NCI-H1417 treated with DMSO at 0.1 percent for 48 hours (cell line): Measurements from ENCODE around the gene SLC9A6.
"Not testable (repeated sequence)": the region's sequence is repeated elsewhere in the genome, so short reads cannot be mapped to it uniquely, and the experiment has no call there.

ENCODE experiments used
- DNase-seq: peaks from one replicate; lab custom pipeline; 2025; lab: John Stamatoyannopoulos, UW

SLC9A6 gene

GRCh38 chrX:136064661-136065043 lies 79.4 kb downstream of the SLC9A6 start:
- no peak for DNase-seq

DNA sequence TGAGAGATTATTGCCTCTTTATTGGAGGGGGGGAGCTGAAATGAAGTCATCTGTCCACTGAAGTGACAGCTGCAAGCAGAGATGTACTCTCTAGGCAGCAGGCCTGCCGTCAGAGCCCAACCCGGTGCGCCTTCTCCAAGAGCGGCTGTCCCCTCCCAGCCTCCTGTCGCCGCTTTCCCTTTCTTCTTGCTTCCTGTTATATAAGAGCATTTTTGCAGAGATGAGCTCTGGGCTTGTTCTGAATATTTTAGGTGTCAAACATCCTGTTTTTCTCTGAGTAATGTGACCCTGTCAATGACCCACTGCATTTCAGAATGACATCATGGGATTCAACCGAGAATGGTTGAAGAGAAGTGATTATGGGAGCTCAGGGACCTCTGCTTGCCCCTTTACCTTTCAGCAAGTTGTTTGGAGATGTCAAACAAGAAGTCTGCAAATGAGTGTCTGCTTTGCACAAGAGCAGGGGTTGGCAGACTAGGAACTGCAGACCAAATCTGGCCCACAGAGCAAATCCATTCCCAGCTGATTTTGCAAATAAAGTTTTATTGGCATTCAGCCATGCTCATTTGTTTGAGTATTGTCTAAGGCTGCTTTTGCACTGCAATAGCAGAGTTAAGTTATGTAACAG lies 79.9 kb downstream of the SLC9A6 start:
- DNase-seq, result no peak

DNA sequence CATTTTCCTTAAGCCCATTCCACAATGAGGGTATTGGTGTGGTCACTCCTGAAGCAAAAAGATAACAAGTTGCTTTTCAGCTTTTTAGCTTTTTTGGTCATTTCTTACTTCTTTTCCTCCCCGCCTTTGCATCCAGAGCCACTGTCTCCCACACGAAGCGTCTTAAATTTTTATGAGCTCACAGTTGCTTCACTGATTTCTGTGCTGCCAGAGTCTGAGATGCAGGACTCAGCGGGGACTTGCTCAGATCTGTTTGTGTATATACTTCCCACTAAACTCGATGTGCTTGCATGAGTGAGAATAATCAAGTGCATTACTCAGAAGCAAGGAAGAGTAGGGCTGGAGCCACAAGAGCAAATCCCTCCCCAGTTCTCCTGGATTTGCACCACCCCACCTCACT lies 81.9 kb downstream of the SLC9A6 start:
- DNase-seq, result no peak

- no peak for DNase-seq
Measured at GRCh38 chrX:136067966-136068365, 82.7 kb downstream of the SLC9A6 start.

GRCh38 chrX:136076942-136077341 lies 91.7 kb downstream of the SLC9A6 start:
- no peak for DNase-seq

DNA sequence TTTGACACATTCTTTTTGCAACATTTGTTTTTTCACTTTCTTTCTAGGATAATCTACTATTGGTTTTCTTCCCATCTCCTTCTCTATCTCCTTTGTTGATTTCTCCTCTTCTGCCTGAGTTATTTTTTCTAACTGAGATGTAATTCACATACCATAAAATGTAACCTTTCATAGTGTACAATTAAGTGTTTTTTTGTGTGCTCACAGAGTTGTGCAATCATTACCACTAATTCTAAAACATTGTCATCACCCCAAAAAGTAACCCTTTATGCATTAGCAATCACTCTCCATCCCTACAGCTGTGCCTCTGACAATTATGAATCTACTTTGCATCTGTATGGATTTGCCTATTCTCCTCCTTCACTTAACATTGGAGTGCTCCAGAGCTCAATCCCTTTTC lies 95.5 kb downstream of the SLC9A6 start:
- DNase-seq, result no peak

DNA sequence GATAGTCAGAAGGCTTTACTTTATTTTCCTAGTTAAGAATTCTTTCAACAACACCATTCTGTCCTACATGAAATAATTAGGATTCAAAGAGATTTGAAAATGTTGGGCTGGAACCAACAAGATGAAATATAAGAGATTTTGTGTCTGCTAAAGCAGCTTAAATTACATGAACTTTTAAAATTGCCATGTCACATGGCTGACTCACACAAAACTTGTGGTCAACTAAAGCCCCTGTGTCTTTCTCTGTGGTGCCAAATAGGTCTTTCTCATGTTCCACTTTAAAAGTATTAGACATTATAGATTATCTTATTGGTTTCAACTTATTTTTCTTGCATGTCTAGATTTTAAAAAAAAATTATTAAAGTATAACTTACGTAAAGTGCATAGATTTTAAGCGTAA lies 101.3 kb downstream of the SLC9A6 start:
- DNase-seq, result no peak

- DNase-seq, result not testable (repeated sequence)
Measured at GRCh38 chrX:136091898-136092297, 106.7 kb downstream of the SLC9A6 start.

DNA sequence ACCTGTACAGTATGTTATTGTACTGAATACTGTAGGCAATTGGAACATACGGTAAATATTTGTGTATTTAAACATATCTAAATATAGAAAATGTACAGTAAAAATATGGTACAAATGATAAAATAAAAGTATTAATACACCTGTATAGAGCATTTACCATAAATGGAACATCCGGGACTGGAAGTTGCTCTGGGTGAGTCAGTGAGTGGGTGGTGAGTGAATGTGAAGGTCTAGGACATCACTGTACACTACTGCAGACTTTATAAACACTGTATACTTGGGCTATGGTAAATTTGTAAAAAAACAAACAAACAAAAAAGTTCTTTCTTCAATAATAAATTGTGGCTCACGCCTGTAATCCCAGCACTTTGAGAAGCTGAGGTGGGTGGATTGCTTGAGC lies 109.7 kb downstream of the SLC9A6 start:
- DNase-seq, result no peak
